OCI-LY7 (cell line): ENCODE results near the gene RBP7.
"Not testable (repeated sequence)": the region's sequence is repeated elsewhere in the genome, so short reads cannot be mapped to it uniquely, and the experiment has no call there.

Experiments
- CTCF ChIP-seq: fragments of 200-600 bp; sonication (generic); conservative IDR thresholded peaks from 2 replicates; pipeline ENCODE4 v1.5.1; 2014; ENCODE audit warnings: mild to moderate bottlenecking, antibody characterized with exemption, low read length, moderate library complexity, mixed read lengths
- EZH2phosphoT487 ChIP-seq: fragments of 200-600 bp; sonication (generic); IDR thresholded peaks from 2 replicates; pipeline ENCODE4 v1.6.1; 2018; ENCODE audit warnings: low read depth, borderline replicate concordance, mild to moderate bottlenecking, mixed run types, antibody characterized with exemption, low read length, moderate library complexity, mixed read lengths

GRCh38 chr1:10021992-10022391, 25.0 kb downstream of the RBP7 start:
- TF ChIP-seq CTCF, EZH2phosphoT487: not testable (repeated sequence)
